ELR (cell line): ENCODE measurements around the gene CDKAL1.
"Not testable (repeated sequence)": the region's sequence is repeated elsewhere in the genome, so short reads cannot be mapped to it uniquely, and the experiment has no call there.

Source experiments
- DNase-seq: peaks from one replicate; pipeline ENCODE4 v3.0.0-alpha.2; 2015; ENCODE audit warnings: low read depth

Gene CDKAL1

GRCh38 chr6:20924094-20924493, 389.8 kb downstream of the CDKAL1 start:
- DNase-seq = not testable (repeated sequence)

- no peak for DNase-seq
These were observed 390.8 kb downstream of the CDKAL1 start for GRCh38 chr6:20924911-20925543.

GRCh38 chr6:20927130-20927860, 393.0 kb downstream of the CDKAL1 start:
- no peak for DNase-seq

GRCh38 chr6:20929283-20929682, 395.0 kb downstream of the CDKAL1 start:
- no peak for DNase-seq

- no peak for DNase-seq
These were observed 396.8 kb downstream of the CDKAL1 start for GRCh38 chr6:20931093-20931492.

- no peak for DNase-seq
These were observed 397.5 kb downstream of the CDKAL1 start for GRCh38 chr6:20931772-20932171.

GRCh38 chr6:20932284-20932683, 398.0 kb downstream of the CDKAL1 start:
- DNase-seq = no peak

GRCh38 chr6:20933057-20933788, 399.0 kb downstream of the CDKAL1 start:
- DNase-seq = no peak

- no peak for DNase-seq
These were observed 402.7 kb downstream of the CDKAL1 start for GRCh38 chr6:20936949-20937348.

- no peak for DNase-seq
These were observed 405.0 kb downstream of the CDKAL1 start for GRCh38 chr6:20939161-20939775.

GRCh38 chr6:20943040-20943627, 408.9 kb downstream of the CDKAL1 start:
- DNase-seq = no peak

GRCh38 chr6:20943922-20944321, 409.7 kb downstream of the CDKAL1 start:
- no peak for DNase-seq

GRCh38 chr6:20946022-20946421, 411.8 kb downstream of the CDKAL1 start:
- DNase-seq = peak; percentile 57

- no peak for DNase-seq
These were observed 412.6 kb downstream of the CDKAL1 start for GRCh38 chr6:20946890-20947289.

GRCh38 chr6:20947977-20948376, 413.7 kb downstream of the CDKAL1 start:
- DNase-seq = no peak

GRCh38 chr6:20948556-20948955, 414.3 kb downstream of the CDKAL1 start:
- DNase-seq = no peak

- no peak for DNase-seq
These were observed 414.9 kb downstream of the CDKAL1 start for GRCh38 chr6:20949138-20949537.

GRCh38 chr6:20952699-20953474, 418.6 kb downstream of the CDKAL1 start:
- DNase-seq = peak; percentile 91

GRCh38 chr6:20954315-20954714, 420.1 kb downstream of the CDKAL1 start:
- DNase-seq = no peak

GRCh38 chr6:20955131-20955530, 420.9 kb downstream of the CDKAL1 start:
- no peak for DNase-seq

GRCh38 chr6:20955751-20956150, 421.5 kb downstream of the CDKAL1 start:
- no peak for DNase-seq
